ENCODE data around the gene ANKRD62.

The ANKRD62 gene

DNA sequence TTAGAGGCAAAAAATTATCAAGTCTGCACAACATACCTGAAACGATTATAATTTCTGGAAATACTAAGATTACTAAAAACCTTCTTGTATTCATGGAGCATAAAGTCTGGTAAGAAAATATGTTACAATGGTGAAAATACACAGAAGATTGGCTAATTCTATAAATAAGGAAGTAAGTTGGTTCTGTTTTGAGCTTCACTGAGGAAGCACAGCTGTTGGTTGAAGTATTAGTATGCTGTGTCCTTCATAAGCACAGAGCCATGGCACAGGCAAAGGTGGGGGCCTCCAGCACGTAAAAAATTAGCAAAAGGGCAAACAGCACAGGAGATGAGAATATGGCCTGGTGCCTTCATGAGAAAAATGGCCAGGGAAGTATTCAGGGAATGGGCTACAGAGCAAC lies 40.4 kb upstream of the ANKRD62 start:
- no peak overlapping the region for H3K4me2 ChIP-seq (ENCODE audit: low read length)
- no peak for TF ChIP-seq CTCF (IDR thresholded peaks at IDR 0.05)
- no peaks in the 10 kb centered on the region for H3K9me3 ChIP-seq (ENCODE audit: control insufficient read depth, low read length)
- no peak overlapping the region for H2AFZ ChIP-seq
- no peaks in the 10 kb centered on the region for H3K79me2 ChIP-seq
- H3K4me3 ChIP-seq (ENCODE audit: low read depth, low read length) = no peak overlapping the region
- H3K36me3 ChIP-seq (ENCODE audit: control insufficient read depth, insufficient read depth, low read length) = no peaks in the 10 kb centered on the region
- H3K27ac ChIP-seq = no peak overlapping the region
- H3K27me3 ChIP-seq (ENCODE audit: control insufficient read depth, insufficient read depth, low read length) = no peaks in the 10 kb centered on the region
- H3K9ac ChIP-seq = no peak overlapping the region
- no peaks in the 10 kb centered on the region for H3K4me1 ChIP-seq

DNA sequence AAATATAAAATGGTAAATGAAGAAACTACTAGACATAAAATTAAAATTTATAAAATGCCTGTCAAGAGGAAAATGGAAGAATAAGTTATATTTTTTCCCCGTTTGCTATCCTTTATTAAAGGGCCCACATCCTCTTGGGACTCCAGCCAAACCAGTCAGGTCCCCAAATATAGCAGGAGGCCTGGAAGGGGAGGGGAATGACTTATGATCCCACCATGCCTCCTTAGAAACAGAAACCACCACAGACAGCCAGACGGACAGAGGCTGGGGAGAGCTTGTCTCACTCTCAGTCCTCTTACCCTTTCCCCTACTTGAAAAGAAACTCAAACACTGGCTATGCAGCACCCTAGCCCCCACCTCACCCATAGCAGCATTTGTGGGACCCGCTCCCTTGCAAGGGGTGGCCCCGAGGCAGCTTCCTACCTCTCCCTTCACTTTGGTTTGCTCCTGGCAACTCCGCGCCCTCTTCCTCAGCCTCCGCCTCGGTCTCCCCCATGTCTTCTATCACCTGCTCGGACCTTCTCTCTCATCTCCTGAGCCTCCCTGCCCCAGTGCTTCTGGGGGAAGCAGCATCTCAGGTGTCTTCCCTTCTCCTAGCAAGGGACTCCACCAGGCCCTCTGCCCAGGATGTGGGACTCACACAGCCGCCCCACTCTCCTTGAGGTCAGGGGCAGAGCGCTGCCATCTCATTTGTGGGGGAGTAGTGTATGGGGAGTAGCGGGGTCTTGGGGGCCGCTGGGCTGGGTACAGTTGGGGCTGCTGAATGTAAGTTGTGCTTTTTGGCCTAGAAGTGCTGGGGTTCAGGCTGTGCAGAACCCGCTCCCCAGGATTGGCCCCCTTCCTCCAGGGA lies 37.4 kb upstream of the ANKRD62 start:
- H3K9ac ChIP-seq = no peak overlapping the region

DNA sequence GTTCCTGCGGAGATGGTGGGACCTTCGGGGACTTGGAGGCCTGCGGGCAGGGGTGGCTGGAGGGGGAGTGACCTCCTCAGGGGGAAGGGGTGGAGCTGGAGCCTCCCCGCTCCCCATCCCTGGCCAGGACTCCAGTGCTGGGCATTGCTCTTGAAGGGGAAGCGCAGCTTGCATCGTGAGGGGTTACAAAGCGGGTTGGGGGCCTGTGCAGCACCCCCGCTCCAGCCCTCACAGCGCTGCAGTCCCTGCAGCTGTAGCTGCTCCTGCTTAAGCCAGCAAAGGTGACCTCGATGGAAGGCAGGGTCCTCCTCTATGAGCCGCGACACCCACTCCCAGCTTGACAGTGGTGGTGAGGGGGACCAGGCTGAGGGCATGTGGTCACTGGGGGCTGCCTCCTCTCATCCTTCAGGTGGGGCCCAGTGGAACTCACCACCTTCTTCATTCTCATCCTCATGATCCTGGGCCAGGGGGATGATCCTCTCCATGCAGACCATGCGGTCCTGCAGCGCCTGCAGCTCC lies 36.7 kb upstream of the ANKRD62 start:
- no peaks in the 10 kb centered on the region for H3K9me3 ChIP-seq (ENCODE audit: control insufficient read depth, low read length)
- H3K4me2 ChIP-seq (ENCODE audit: low read length) = no peak overlapping the region
- no peak overlapping the region for H3K27ac ChIP-seq
- no peaks in the 10 kb centered on the region for H3K4me1 ChIP-seq
- H3K4me3 ChIP-seq (ENCODE audit: low read depth, low read length) = no peak overlapping the region
- H3K9ac ChIP-seq = no peak overlapping the region
- no peaks in the 10 kb centered on the region for H3K79me2 ChIP-seq
- H3K36me3 ChIP-seq (ENCODE audit: control insufficient read depth, insufficient read depth, low read length) = no peaks in the 10 kb centered on the region
- no peak overlapping the region for H2AFZ ChIP-seq
- no peaks in the 10 kb centered on the region for H3K27me3 ChIP-seq (ENCODE audit: control insufficient read depth, insufficient read depth, low read length)
- no peak for TF ChIP-seq CTCF (IDR thresholded peaks at IDR 0.05)

More for the DNA sequence above, 37.4 kb upstream of the ANKRD62 start:
- no peak overlapping the region for H3K4me3 ChIP-seq (ENCODE audit: low read depth, low read length)
- H3K9me3 ChIP-seq (ENCODE audit: control insufficient read depth, low read length) = no peaks in the 10 kb centered on the region
- H3K4me2 ChIP-seq (ENCODE audit: low read length) = no peak overlapping the region
- H3K36me3 ChIP-seq (ENCODE audit: control insufficient read depth, insufficient read depth, low read length) = no peaks in the 10 kb centered on the region
- TF ChIP-seq CTCF (IDR thresholded peaks at IDR 0.05) = no peak
- H3K27ac ChIP-seq = no peak overlapping the region
- H2AFZ ChIP-seq = no peak overlapping the region
- no peaks in the 10 kb centered on the region for H3K4me1 ChIP-seq
- H3K27me3 ChIP-seq (ENCODE audit: control insufficient read depth, insufficient read depth, low read length) = no peaks in the 10 kb centered on the region
- H3K79me2 ChIP-seq = no peaks in the 10 kb centered on the region

DNA sequence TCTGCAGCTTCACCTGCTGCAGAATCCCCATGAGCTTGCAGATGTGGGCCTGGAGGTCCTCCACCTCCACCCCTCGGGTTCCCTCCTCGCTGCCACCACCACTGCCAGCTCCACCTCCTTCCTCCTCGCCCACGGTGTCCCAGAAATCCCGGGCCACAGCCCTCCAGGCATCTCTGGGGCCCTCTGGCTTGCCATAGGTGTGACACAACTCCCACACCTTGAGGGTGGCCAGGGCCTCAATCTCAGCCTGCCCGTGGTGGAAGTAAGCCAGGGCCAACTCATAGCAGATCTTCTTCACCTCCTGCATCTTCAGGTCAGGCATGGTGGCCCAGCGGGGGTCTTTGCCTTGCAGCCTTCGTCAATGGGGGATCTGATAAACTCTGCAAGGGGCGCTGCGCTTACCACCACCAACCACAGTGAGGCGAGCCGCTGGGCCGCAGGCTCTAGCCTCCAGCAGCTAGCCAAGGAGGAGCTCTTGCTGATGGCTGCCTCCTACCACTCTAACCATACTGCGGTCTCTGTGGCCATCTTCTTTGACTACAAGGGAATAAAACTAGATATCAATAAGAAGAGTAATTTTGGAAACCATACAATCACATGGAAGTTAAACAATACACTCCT lies 36.1 kb upstream of the ANKRD62 start:
- no peaks in the 10 kb centered on the region for H3K9me3 ChIP-seq (ENCODE audit: control insufficient read depth, low read length)
- H3K4me1 ChIP-seq = no peaks in the 10 kb centered on the region
- no peak for TF ChIP-seq CTCF (IDR thresholded peaks at IDR 0.05)
- no peaks in the 10 kb centered on the region for H3K79me2 ChIP-seq
- H3K9ac ChIP-seq = no peak overlapping the region
- H3K27ac ChIP-seq = no peak overlapping the region
- H2AFZ ChIP-seq = no peak overlapping the region
- no peaks in the 10 kb centered on the region for H3K36me3 ChIP-seq (ENCODE audit: control insufficient read depth, insufficient read depth, low read length)
- H3K4me2 ChIP-seq (ENCODE audit: low read length) = no peak overlapping the region
- H3K27me3 ChIP-seq (ENCODE audit: control insufficient read depth, insufficient read depth, low read length) = no peaks in the 10 kb centered on the region
- H3K4me3 ChIP-seq (ENCODE audit: low read depth, low read length) = no peak overlapping the region
